H9 (cell line): ENCODE measurements around the gene DBN1. TPM values are rescaled to one million over a fixed set of nuclear protein-coding genes. Genes with fewer than 3 reads are reported as not detected.

Experiments used
- DNase-seq: peaks from one replicate; pipeline ENCODE4 v3.0.0-alpha.2; 2017
- H2AFZ ChIP-seq: one replicate; pipeline ENCODE4 v1.6.1; 2013; ENCODE audit warnings: mild to moderate bottlenecking, low read length, control low read depth, moderate library complexity
- H2AK5ac ChIP-seq: 2 replicates; pipeline ENCODE4 v1.6.1; 2013; ENCODE audit warnings: low read length, control low read depth, mixed read lengths; ENCODE audit not compliant: insufficient read length
- H2BK120ac ChIP-seq: one replicate; pipeline ENCODE4 v1.6.1; 2013; ENCODE audit warnings: low read depth, mild to moderate bottlenecking, low read length, control low read depth, inconsistent platforms; ENCODE audit not compliant: poor library complexity, severe bottlenecking
- H2BK12ac ChIP-seq: 2 replicates; pipeline ENCODE4 v1.6.1; 2013; ENCODE audit warnings: low read length, control low read depth, mixed read lengths, low read depth; ENCODE audit not compliant: insufficient read length
- H2BK15ac ChIP-seq: 2 replicates; pipeline ENCODE4 v1.6.1; 2013; ENCODE audit warnings: low read depth, low read length, control low read depth
- H2BK20ac ChIP-seq: one replicate; pipeline ENCODE4 v1.6.1; 2013; ENCODE audit warnings: low read depth, mild to moderate bottlenecking, low read length, control low read depth, inconsistent platforms; ENCODE audit not compliant: poor library complexity, severe bottlenecking
- H2BK5ac ChIP-seq: 2 replicates; pipeline ENCODE4 v1.6.1; 2013; ENCODE audit warnings: low read length, control low read depth, mixed read lengths; ENCODE audit not compliant: insufficient read length
- H3K14ac ChIP-seq: 2 replicates; pipeline ENCODE4 v1.6.1; 2013; ENCODE audit warnings: low read length, control low read depth; ENCODE audit not compliant: insufficient read depth
- H3K18ac ChIP-seq: 2 replicates; pipeline ENCODE4 v1.6.1; 2013; ENCODE audit warnings: low read depth, mild to moderate bottlenecking, mixed read lengths, low read length, control low read depth; ENCODE audit not compliant: insufficient read length
- H3K23ac ChIP-seq: 2 replicates; pipeline ENCODE4 v1.6.1; 2013; ENCODE audit warnings: low read length, control low read depth, mixed read lengths, low read depth; ENCODE audit not compliant: insufficient read length
- H3K23me2 ChIP-seq: 2 replicates; pipeline ENCODE4 v1.6.1; 2013; ENCODE audit warnings: low read depth, mild to moderate bottlenecking, mixed read lengths, low read length, control low read depth; ENCODE audit not compliant: insufficient read length, poor library complexity, severe bottlenecking
- H3K27ac ChIP-seq: 2 replicates; pipeline ENCODE4 v1.5.1; 2013; ENCODE audit warnings: low read length, control low read depth, mixed read lengths, low read depth; ENCODE audit not compliant: insufficient read length
- H3K27me3 ChIP-seq: 2 replicates; pipeline ENCODE4 v1.6.1; 2013; ENCODE audit warnings: low read length, control low read depth, inconsistent platforms; ENCODE audit not compliant: insufficient read depth
- H3K4ac ChIP-seq: 2 replicates; pipeline ENCODE4 v1.6.1; 2013; ENCODE audit warnings: low read depth, mild to moderate bottlenecking, control low read depth, inconsistent platforms, low read length, moderate library complexity
- H3K4me1 ChIP-seq: 2 replicates; pipeline ENCODE4 v1.6.1; 2013; ENCODE audit warnings: low read length, control low read depth, inconsistent platforms; ENCODE audit not compliant: insufficient read depth
- H3K4me2 ChIP-seq: 2 replicates; pipeline ENCODE4 v1.6.1; 2013; ENCODE audit warnings: low read length, control low read depth, mixed read lengths; ENCODE audit not compliant: insufficient read length, insufficient read depth
- H3K56ac ChIP-seq: 2 replicates; pipeline ENCODE4 v1.6.1; 2013; ENCODE audit warnings: low read depth, mild to moderate bottlenecking, mixed read lengths, low read length, control low read depth; ENCODE audit not compliant: insufficient read length
- H3K79me1 ChIP-seq: 2 replicates; pipeline ENCODE4 v1.6.1; 2013; ENCODE audit warnings: low read depth, mild to moderate bottlenecking, moderate library complexity, low read length, control low read depth, inconsistent platforms; ENCODE audit not compliant: insufficient read depth, poor library complexity, severe bottlenecking
- H3K79me2 ChIP-seq: 2 replicates; pipeline ENCODE4 v1.6.1; 2013; ENCODE audit warnings: low read length, control low read depth, inconsistent platforms; ENCODE audit not compliant: insufficient read depth
- H3K9ac ChIP-seq: 2 replicates; pipeline ENCODE4 v1.6.1; 2013; ENCODE audit warnings: low read length, control low read depth, mixed read lengths; ENCODE audit not compliant: insufficient read length; ENCODE audit errors: extremely low read depth
- H3K9me3 ChIP-seq: one replicate; pipeline ENCODE4 v1.6.1; 2013; ENCODE audit warnings: low read depth, low read length, inconsistent platforms; ENCODE audit not compliant: control insufficient read depth
- H3T11ph ChIP-seq: one replicate; pipeline ENCODE4 v1.6.1; 2013; ENCODE audit warnings: mild to moderate bottlenecking, low read length, control low read depth, inconsistent platforms
- H4K20me1 ChIP-seq: one replicate; pipeline ENCODE4 v1.6.1; 2013; ENCODE audit not compliant: control insufficient read depth, insufficient read length, insufficient read depth
- H4K5ac ChIP-seq: 2 replicates; pipeline ENCODE4 v1.6.1; 2013; ENCODE audit warnings: low read depth, mild to moderate bottlenecking, mixed read lengths, low read length, control low read depth; ENCODE audit not compliant: insufficient read length
- H4K8ac ChIP-seq: replicated peaks from 2 replicates; pipeline ENCODE4 v1.6.1; 2013; ENCODE audit warnings: low read length, control low read depth, mixed read lengths, low read depth; ENCODE audit not compliant: insufficient read length
- H4K91ac ChIP-seq: 2 replicates; pipeline ENCODE4 v1.6.1; 2013; ENCODE audit warnings: low read depth, mild to moderate bottlenecking, moderate library complexity, mixed read lengths, low read length, control low read depth; ENCODE audit not compliant: insufficient read length
- H3K27ac Mint-ChIP-seq, 3 experiments: 2 replicates in 2 of 3; 3 replicates in 1 of 3; pipeline ENCODE4 v1.8.0; 2020 to 2021; ENCODE audit warnings: mixed read lengths in 3 of 3, mild to moderate bottlenecking in 1 of 3, moderate library complexity in 1 of 3
- H3K27me3 Mint-ChIP-seq: 2 replicates; pipeline ENCODE4 v1.8.0; 2021; ENCODE audit warnings: low read depth, mild to moderate bottlenecking, moderate library complexity, mixed read lengths
- H3K36me3 Mint-ChIP-seq, 3 experiments: 2 replicates in 2 of 3; 3 replicates in 1 of 3; pipeline ENCODE4 v1.8.0; 2020 to 2021; ENCODE audit warnings: low read depth in 3 of 3, mixed read lengths in 3 of 3; ENCODE audit not compliant: insufficient read depth in 1 of 3
- H3K4me1 Mint-ChIP-seq, 2 experiments: 2 replicates each; pipeline ENCODE4 v1.8.0; 2020; ENCODE audit warnings: mixed read lengths in 2 of 2
- H3K4me3 Mint-ChIP-seq, 2 experiments: 2 replicates in 1 of 2; 3 replicates in 1 of 2; pipeline ENCODE4 v1.8.0; 2020 to 2021; ENCODE audit warnings: mild to moderate bottlenecking in 2 of 2, mixed read lengths in 2 of 2, moderate library complexity in 1 of 2
- H3K9me3 Mint-ChIP-seq, 2 experiments: 2 replicates in 1 of 2; 3 replicates in 1 of 2; pipeline ENCODE4 v1.8.0; 2020; ENCODE audit warnings: mild to moderate bottlenecking in 2 of 2, mixed read lengths in 2 of 2, moderate library complexity in 1 of 2
- WGBS: extraction: QIAGEN DNeasy Blood & Tissue Kit; methylation state at CpG from one replicate; pipeline ENCODE4 v1.1.7; 2013; ENCODE audit warnings: missing lambda C conversion rate, low lambda C conversion rate, mixed read lengths; ENCODE audit not compliant: insufficient read length; ENCODE audit errors: extremely low coverage; 5-methylcytosine and 5-hydroxymethylcytosine counted together
- total RNA-seq: library from RNA; stranded (reverse); gene quantifications from 2 replicates; pipeline ENCODE4 v1.2.1, GENCODE V29; 2021
- TF ChIP-seq, protein P1 (sequence below): fragments of 200-600 bp; sonication (generic); conservative IDR thresholded peaks from 3 replicates; pipeline ENCODE4 v1.8.0; 2021; ENCODE audit warnings: antibody characterized with exemption, mild to moderate bottlenecking

The DBN1 gene
- total RNA-seq, 1 experiment from 2014 or later: 340 TPM

DNA sequence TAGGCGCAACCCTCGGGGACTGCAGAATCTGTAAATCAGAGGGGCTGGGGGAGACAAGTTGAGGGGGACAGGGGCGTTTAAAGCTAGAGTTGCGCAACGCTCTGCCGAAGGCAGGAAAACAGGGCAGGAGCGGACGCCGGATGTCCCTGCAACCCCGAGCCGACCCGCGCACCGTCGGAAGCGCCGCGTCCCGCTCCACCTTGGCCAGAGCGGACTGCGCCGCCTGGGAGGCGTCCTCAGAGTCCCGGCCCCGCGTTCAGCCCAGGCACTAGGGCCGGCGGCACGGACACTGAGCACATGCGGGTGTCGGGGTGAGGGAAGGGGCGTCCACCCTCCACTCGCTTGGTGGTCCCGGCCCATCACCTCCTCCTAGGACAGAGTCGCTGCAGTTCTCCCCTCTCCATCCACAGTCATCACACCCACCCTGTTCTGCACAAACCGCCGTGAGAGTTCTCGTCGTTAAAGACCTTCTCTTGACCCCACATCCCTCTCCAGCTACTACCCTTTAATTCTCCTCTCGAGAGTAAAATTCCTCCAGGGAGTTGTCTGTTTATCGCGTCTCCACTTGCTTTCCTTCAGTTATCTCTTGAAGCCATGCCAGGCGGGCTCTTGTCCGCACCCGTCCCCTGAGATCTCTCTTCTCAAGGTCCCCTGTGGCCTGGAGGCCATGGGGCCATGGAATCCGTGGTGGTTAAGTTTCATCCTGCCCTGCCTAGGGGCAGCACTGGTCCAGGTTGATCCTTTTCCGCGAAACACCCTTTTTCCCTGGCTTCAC lies 24.8 kb upstream of the DBN1 start:
- Mint-ChIP-seq H3K9me3 (no peaks in the 10 kb centered on the region), H3K27me3 (peaks cover 29% of the 10 kb centered on the region), H3K27ac (peak overlapping the region; percentile 75 to 84 (median 82); a peak in 5 of 7 replicates), H3K4me3 (peak overlapping the region; percentile 75 to 89), H3K36me3 (peaks cover 5 to 15% (median 10%) of the 10 kb centered on the region in 3 experiments), H3K4me1 (peaks cover 33 to 56% of the 10 kb centered on the region in 2 experiments)
- H4K91ac ChIP-seq: no peak overlapping the region
- H3K27ac ChIP-seq: no peak overlapping the region
- no peak overlapping the region for H2BK15ac ChIP-seq
- H2BK20ac ChIP-seq: no peak overlapping the region
- H3K23ac ChIP-seq: no peak overlapping the region
- no peaks in the 10 kb centered on the region; the same call in 1 of the 2 replicates for H3K27me3 ChIP-seq
- no peak overlapping the region for H3K9ac ChIP-seq
- H2AFZ ChIP-seq: no peak overlapping the region
- H3T11ph ChIP-seq: no peak overlapping the region
- H2BK5ac ChIP-seq: no peak overlapping the region
- peak overlapping the region; percentile 53 for H3K4me2 ChIP-seq
- WGBS: no CpG with 5 or more reads among the region's 48 CpGs
- H3K23me2 ChIP-seq: peaks cover 4% of the 10 kb centered on the region
- H4K20me1 ChIP-seq: no peaks in the 10 kb centered on the region
- H3K56ac ChIP-seq: no peak overlapping the region
- H3K9me3 ChIP-seq: no peaks in the 10 kb centered on the region
- peaks cover 5% of the 10 kb centered on the region; the same call in 1 of the 2 replicates for H3K4me1 ChIP-seq
- no peak overlapping the region for H4K8ac ChIP-seq
- no peak overlapping the region for H4K5ac ChIP-seq
- H3K14ac ChIP-seq: peak overlapping the region; percentile 0; the same call in 1 of the 2 replicates
- H2AK5ac ChIP-seq: no peak overlapping the region
- H2BK120ac ChIP-seq: no peak overlapping the region
- peak overlapping the region; percentile 11 for H3K18ac ChIP-seq
- H2BK12ac ChIP-seq: no peak overlapping the region
- H3K4ac ChIP-seq: no peak overlapping the region
- TF ChIP-seq, protein P1, sequence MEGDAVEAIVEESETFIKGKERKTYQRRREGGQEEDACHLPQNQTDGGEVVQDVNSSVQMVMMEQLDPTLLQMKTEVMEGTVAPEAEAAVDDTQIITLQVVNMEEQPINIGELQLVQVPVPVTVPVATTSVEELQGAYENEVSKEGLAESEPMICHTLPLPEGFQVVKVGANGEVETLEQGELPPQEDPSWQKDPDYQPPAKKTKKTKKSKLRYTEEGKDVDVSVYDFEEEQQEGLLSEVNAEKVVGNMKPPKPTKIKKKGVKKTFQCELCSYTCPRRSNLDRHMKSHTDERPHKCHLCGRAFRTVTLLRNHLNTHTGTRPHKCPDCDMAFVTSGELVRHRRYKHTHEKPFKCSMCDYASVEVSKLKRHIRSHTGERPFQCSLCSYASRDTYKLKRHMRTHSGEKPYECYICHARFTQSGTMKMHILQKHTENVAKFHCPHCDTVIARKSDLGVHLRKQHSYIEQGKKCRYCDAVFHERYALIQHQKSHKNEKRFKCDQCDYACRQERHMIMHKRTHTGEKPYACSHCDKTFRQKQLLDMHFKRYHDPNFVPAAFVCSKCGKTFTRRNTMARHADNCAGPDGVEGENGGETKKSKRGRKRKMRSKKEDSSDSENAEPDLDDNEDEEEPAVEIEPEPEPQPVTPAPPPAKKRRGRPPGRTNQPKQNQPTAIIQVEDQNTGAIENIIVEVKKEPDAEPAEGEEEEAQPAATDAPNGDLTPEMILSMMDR: no peak
- no peaks in the 10 kb centered on the region for H3K79me2 ChIP-seq
- H3K79me1 ChIP-seq: no peaks in the 10 kb centered on the region
- DNase-seq: no peak
